Nephron (organoid): ENCODE data around the gene MACROD2.
"Not testable (repeated sequence)": the region's sequence is repeated elsewhere in the genome, so short reads cannot be mapped to it uniquely, and the experiment has no call there.

Experiments used
- H3K27ac Mint-ChIP-seq, 3 experiments: 2 replicates each; pipeline ENCODE4 v1.8.0; 2020; ENCODE audit warnings: mixed read lengths in 3 of 3, mild to moderate bottlenecking in 2 of 3, moderate library complexity in 1 of 3
- H3K27me3 Mint-ChIP-seq: 2 replicates; pipeline ENCODE4 v1.8.0; 2021; ENCODE audit warnings: low read depth, mild to moderate bottlenecking, moderate library complexity, mixed read lengths
- H3K36me3 Mint-ChIP-seq: 2 replicates; pipeline ENCODE4 v1.8.0; 2020; ENCODE audit warnings: low read depth, mixed read lengths
- H3K4me1 Mint-ChIP-seq: 2 replicates; pipeline ENCODE4 v1.8.0; 2020; ENCODE audit warnings: mixed read lengths
- H3K4me3 Mint-ChIP-seq, 3 experiments: 2 replicates each; pipeline ENCODE4 v1.8.0; 2020; ENCODE audit warnings: mild to moderate bottlenecking in 3 of 3, mixed read lengths in 3 of 3, moderate library complexity in 2 of 3
- H3K9me3 Mint-ChIP-seq: 2 replicates; pipeline ENCODE4 v1.8.0; 2020; ENCODE audit warnings: mixed read lengths
- CTCF ChIP-seq, 3 experiments: fragments of 200-600 bp; sonication (generic); IDR thresholded peaks; one replicate each; pipeline ENCODE4 v1.5.0; 2021; ENCODE audit warnings: antibody characterized with exemption in 3 of 3; ENCODE audit not compliant: unreplicated experiment in 3 of 3

Gene MACROD2

DNA sequence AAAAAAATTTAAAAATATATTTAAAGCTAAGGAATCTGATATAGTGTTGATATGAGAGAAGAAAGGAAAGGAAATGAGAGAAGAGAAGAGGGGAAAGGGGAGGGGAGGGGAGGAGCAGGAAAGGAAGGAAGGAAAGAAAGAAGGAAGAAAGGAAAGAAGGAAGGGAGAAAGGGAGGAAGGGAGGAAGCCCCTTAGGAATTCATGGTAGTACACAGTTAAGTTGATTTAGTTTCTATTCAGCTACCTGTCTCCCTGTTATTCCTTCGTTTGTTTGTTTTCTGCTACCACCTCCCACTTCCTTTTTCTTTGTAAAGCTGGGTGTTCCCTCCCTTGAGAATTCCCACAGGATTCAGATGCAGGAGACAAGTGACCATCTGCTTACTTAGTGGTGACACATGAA is 1367.5 kb downstream of the MACROD2 start:
- H3K4me3 Mint-ChIP-seq = no peak overlapping the region
- no peak for TF ChIP-seq CTCF (IDR thresholded peaks at IDR 0.05; ENCODE audit: unreplicated experiment in 3 of 3)
- no peaks in the 10 kb centered on the region for H3K4me1 Mint-ChIP-seq
- H3K9me3 Mint-ChIP-seq = no peaks in the 10 kb centered on the region
- H3K27me3 Mint-ChIP-seq = no peaks in the 10 kb centered on the region
- no peaks in the 10 kb centered on the region for H3K36me3 Mint-ChIP-seq
- H3K27ac Mint-ChIP-seq = no peak overlapping the region

- TF ChIP-seq CTCF (IDR thresholded peaks at IDR 0.05; ENCODE audit: unreplicated experiment in 3 of 3) = no peak
- no peaks in the 10 kb centered on the region for H3K27me3 Mint-ChIP-seq
- H3K36me3 Mint-ChIP-seq = no peaks in the 10 kb centered on the region
- no peak overlapping the region for H3K27ac Mint-ChIP-seq
- no peaks in the 10 kb centered on the region for H3K9me3 Mint-ChIP-seq
- peaks cover 6% of the 10 kb centered on the region for H3K4me1 Mint-ChIP-seq
- H3K4me3 Mint-ChIP-seq = no peak overlapping the region
Measured at GRCh38 chr20:15364781-15365180, 1369.5 kb downstream of the MACROD2 start.

- no peaks in the 10 kb centered on the region for H3K27me3 Mint-ChIP-seq
- H3K36me3 Mint-ChIP-seq = no peaks in the 10 kb centered on the region
- no peak overlapping the region for H3K4me3 Mint-ChIP-seq
- H3K9me3 Mint-ChIP-seq = no peaks in the 10 kb centered on the region
- H3K27ac Mint-ChIP-seq = no peak overlapping the region
- H3K4me1 Mint-ChIP-seq = peaks cover 14% of the 10 kb centered on the region
- no peak for TF ChIP-seq CTCF (IDR thresholded peaks at IDR 0.05; ENCODE audit: unreplicated experiment in 3 of 3)
Measured at GRCh38 chr20:15370370-15370769, 1375.1 kb downstream of the MACROD2 start.

- H3K4me3 Mint-ChIP-seq = no peak overlapping the region
- no peak overlapping the region for H3K27ac Mint-ChIP-seq
- peaks cover 6% of the 10 kb centered on the region for H3K27me3 Mint-ChIP-seq
- H3K9me3 Mint-ChIP-seq = no peaks in the 10 kb centered on the region
- H3K4me1 Mint-ChIP-seq = peaks cover 9% of the 10 kb centered on the region
- no peak for TF ChIP-seq CTCF (IDR thresholded peaks at IDR 0.05; ENCODE audit: unreplicated experiment in 3 of 3)
- no peaks in the 10 kb centered on the region for H3K36me3 Mint-ChIP-seq
Measured at GRCh38 chr20:15374682-15375081, 1379.4 kb downstream of the MACROD2 start.

- Mint-ChIP-seq H3K27ac (no peak overlapping the region), H3K4me1 (peaks cover 6% of the 10 kb centered on the region), H3K9me3 (peaks cover 2% of the 10 kb centered on the region), H3K27me3 (peaks cover 6% of the 10 kb centered on the region), H3K36me3 (no peaks in the 10 kb centered on the region), H3K4me3 (no peak overlapping the region)
- TF ChIP-seq CTCF (IDR thresholded peaks at IDR 0.05; ENCODE audit: unreplicated experiment in 3 of 3) = no peak
Measured at GRCh38 chr20:15375836-15376235, 1380.5 kb downstream of the MACROD2 start.

DNA sequence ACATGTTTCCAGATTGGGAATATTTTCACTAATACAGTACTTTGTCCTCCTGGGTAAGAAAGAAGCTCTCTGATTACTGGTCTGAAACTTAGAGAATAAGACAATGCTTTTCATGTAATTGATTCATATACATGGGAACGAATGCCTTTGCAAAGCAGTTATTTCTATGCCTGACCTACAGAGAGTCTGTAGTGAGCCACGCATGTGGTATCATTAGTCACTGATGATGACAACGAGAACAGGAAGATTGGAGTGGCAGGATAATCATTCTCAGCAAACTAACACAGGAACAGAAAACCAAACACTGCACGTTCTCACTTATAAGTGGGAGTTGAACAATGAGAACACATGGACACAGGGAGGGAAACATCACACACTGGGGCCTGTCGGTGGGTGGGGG is 1382.3 kb downstream of the MACROD2 start:
- H3K27ac Mint-ChIP-seq, H3K4me3 Mint-ChIP-seq, H3K36me3 Mint-ChIP-seq, H3K27me3 Mint-ChIP-seq, H3K9me3 Mint-ChIP-seq, H3K4me1 Mint-ChIP-seq: not testable (repeated sequence)
